Posterior vena cava (tissue), 2 donors: ENCODE measurements around the gene ATN1. TPM values are rescaled to one million over a fixed set of nuclear protein-coding genes. Genes with fewer than 3 reads are reported as not detected.

Source experiments
- DNase-seq: peaks from one replicate; pipeline ENCODE4 v3.0.0-alpha.2; 2020; ENCODE audit warnings: low spot score
- intact Hi-C, 2 donors: fragments of 100-400 bp; cut with DNase I; formaldehyde crosslinking; loops; one replicate each; pipeline versions ENCODE4 v1.14.1 to v1.14.2; 2022 to 2023
- total RNA-seq, 2 donors: library from RNA; stranded (reverse); fragmentation: NEBNext Ultra II Directional; extraction: Animal tissue kit (Norgen Biotek cat#: 25700); gene quantifications; one replicate each; pipeline ENCODE4 v1.2.1, GENCODE V29; 2021
- donor health status: DM: yes; HTN: yes; CAD: no.
- donor health status: DM: yes; HTN: yes; CAD: no.

The ATN1 gene
- total RNA-seq, 2 donors from 2014 or later, result 97.0 to 106 TPM

DNA sequence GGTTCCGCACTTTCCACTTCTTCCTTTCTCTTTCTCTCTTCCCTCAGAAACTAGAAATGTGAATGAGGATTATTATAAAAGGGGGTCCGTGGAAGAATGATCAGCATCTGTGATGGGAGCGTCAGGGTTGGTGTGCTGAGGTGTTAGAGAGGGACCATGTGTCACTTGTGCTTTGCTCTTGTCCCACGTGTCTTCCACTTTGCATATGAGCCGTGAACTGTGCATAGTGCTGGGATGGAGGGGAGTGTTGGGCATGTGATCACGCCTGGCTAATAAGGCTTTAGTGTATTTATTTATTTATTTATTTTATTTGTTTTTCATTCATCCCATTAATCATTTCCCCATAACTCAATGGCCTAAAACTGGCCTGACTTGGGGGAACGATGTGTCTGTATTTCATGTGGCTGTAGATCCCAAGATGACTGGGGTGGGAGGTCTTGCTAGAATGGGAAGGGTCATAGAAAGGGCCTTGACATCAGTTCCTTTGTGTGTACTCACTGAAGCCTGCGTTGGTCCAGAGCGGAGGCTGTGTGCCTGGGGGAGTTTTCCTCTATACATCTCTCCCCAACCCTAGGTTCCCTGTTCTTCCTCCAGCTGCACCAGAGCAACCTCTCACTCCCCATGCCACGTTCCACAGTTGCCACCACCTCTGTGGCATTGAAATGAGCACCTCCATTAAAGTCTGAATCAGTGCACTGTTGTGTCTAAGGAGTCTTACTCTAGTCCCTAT, 4.6 kb upstream of the ATN1 start:
- intact Hi-C loops, result no loop called here
- no peak for DNase-seq

DNA sequence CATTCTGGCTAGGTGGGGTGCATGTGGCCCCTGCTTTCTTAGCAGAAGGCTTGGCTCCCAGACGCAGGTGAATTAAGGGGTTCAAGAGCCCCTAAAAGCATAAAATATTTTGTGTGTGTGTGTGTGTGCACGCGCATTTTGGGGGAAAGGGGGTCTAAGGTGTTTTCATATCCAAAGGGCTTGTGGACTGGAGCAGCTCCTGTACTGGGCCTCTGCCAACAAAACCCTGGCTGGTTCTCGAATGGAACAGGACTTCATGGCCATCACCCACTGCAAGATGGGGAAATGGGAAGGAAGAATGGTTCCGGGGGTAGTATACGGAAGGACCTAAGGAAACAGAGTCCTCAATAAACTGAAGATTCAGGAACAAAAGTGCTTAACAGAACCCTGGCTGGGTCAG, 3.9 kb upstream of the ATN1 start:
- intact Hi-C loops, result loop anchor here in 1 of 2 donors (2.0 kb wide), 1 partner anchor 45 kb away; no protein-coding TSS in a partner anchor
- DNase-seq, result no peak

DNA sequence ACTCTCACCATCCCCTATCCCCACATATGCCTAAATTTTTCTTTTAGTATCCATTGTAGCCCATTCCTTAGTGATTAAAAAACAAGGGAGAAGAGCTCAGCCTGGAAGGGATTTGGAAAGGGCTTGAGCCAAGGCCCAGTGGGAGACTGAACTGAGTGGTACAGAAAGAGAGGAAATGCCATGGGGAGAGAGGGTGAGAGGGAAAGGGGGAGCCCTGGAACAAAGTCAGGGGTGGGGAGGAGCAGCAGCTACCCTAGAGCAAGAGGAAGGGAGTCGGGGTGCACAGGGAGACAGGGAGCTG, 2.6 kb upstream of the ATN1 start:
- no peak for DNase-seq
- intact Hi-C loops, result loop anchor here (2.0 to 5.0 kb wide), 2 partner anchors 44 to 58 kb away; partner anchors contain the start of gene TPI1 (in 1 of the 2)

- no peak for DNase-seq
- intact Hi-C loops, result loop anchor here (2.0 to 5.0 kb wide), 2 partner anchors 43 to 58 kb away; partner anchors contain the start of gene TPI1 (in 1 of the 2)
These were observed 2.0 kb upstream of the ATN1 start for GRCh38 chr12:6925540-6926279.

DNA sequence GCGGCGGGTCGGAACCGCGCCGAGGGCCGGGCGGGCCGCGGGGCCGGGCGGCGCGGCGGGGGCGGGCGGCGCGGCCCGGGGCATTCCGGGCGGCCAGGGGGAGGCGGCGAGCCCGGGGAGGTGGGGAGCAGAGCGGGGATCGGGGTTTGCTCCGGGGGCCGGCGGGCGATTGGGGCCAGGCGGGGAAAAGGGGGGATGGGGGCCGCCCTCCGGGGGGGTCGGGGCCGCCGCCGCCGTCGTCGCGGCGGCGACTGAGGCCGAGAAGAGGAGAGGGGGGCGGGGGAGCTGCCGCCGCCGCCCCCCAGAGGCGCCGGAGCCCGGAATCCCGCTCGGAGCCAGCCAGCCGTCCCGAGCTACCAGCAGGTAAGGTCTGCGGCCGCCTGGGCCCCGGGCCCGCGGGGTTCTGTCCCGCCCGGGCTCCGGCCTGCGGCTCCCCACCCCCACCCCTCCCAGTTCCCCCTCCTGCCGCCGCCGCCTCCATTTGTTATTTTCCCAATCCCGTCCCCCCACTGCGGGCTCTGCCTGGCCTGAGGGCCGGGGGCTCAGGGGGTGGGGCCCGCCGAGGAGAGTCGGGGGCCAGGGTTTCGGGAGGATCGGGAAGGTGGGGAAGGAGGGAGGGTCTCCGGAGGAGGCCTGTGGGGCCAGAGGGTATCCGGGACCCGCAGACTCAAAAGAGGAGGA, 403 bp downstream of the ATN1 start:
- DNase-seq, result peak; percentile 73

GRCh38 chr12:6928703-6929407, 1.1 kb downstream of the ATN1 start:
- DNase-seq, result no peak
- intact Hi-C loops, result loop anchor here in 1 of 2 donors (5.0 kb wide), 1 partner anchor 62 kb away; the partner anchor contains the start of gene TPI1

More for the DNA sequence above, 403 bp downstream of the ATN1 start:
- intact Hi-C loops, result loop anchor here in 1 of 2 donors (5.0 kb wide), 1 partner anchor 61 kb away; the partner anchor contains the start of gene TPI1

DNA sequence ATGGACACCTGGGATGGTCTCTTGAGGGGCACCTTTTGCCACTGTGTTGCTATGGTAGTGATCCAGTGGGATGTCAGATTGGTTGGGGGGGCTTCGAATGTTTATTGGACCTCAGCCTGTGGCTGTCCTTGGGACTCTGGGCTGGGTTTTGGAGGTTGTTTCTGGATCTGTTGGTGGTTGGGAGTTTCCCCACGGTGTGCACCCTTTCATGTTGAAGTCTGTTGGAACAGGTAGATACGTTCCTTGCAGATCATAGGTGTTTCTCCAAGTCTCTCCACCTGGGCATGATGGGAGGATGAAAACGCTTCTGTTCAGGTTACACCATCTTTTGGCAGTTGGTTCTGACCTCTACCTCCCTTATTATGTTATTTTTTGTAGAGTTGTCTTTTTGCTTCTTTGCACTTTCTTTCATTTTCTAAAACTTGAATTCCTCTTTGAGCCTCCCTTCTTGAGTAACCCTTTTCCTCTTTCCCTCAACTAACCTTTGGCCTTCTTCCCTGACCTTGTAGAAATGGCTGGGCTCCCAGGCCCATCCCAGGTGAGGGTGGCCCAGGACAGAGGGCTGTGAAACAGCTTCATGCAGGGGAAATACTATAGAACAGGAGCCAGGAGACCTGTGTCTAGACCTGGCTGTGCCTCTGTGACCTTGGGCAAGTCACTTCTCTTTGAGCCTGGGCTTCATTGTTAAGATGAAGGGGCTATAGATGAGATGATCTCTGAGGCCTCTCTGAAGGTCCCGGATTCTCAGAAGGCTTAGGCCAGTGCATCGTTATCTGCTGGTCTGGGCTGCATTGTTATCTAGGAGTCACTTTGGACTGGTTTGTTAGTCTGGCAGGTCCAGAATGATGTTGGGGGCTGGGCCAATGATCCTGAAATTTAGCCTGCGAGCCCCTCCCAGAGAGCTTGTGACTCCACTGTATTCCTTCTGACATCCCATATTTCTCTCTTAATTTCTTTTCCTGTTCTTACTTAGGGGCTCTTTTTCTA, 2.0 kb downstream of the ATN1 start:
- intact Hi-C loops, result loop anchor here (5.0 kb wide), 2 partner anchors 62 to 442 kb away; partner anchors contain the start of gene TPI1 (in 1 of the 2)
- DNase-seq, result no peak

DNA sequence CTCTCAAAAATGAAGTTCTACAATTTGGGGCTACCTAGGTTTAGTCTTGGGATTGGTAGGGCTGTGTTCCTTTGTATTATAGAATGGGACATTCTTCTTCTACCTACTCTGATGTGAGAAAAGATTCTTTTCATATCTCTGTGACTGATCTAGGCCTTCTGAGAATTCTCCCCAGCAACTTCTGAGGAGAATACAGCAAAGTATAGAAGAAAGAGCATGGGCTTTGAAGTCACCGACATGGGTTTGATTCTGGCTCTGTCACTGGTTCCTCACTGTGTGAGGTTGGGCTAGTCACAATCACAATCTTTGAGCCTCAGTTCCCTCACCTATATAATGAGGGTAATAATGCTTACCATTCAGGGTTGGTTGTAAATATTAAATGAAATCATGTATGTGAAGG, 5.0 kb downstream of the ATN1 start:
- DNase-seq, result no peak
- intact Hi-C loops, result loop anchor here in 1 of 2 donors (5.0 kb wide), 1 partner anchor 445 kb away; no protein-coding TSS in a partner anchor

GRCh38 chr12:6934110-6934509, 6.4 kb downstream of the ATN1 start:
- intact Hi-C loops, result loop anchor here in 1 of 2 donors (5.0 kb wide), 1 partner anchor 447 kb away; no protein-coding TSS in a partner anchor
- DNase-seq, result no peak

DNA sequence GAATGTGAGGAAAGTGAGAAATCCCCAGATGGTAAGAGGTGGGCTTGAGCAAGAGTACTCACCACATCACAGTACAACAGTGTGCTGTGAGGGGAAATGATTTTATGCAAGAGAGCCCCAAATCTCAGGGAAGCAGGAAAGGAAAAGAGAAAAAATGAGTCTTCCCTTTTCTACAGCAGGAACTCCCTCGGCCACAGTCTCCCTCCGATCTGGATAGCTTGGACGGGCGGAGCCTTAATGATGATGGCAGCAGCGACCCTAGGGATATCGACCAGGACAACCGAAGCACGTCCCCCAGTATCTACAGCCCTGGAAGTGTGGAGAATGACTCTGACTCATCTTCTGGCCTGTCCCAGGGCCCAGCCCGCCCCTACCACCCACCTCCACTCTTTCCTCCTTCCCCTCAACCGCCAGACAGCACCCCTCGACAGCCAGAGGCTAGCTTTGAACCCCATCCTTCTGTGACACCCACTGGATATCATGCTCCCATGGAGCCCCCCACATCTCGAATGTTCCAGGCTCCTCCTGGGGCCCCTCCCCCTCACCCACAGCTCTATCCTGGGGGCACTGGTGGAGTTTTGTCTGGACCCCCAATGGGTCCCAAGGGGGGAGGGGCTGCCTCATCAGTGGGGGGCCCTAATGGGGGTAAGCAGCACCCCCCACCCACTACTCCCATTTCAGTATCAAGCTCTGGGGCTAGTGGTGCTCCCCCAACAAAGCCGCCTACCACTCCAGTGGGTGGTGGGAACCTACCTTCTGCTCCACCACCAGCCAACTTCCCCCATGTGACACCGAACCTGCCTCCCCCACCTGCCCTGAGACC, 7.8 kb downstream of the ATN1 start:
- intact Hi-C loops, result no loop called here
- DNase-seq, result no peak

DNA sequence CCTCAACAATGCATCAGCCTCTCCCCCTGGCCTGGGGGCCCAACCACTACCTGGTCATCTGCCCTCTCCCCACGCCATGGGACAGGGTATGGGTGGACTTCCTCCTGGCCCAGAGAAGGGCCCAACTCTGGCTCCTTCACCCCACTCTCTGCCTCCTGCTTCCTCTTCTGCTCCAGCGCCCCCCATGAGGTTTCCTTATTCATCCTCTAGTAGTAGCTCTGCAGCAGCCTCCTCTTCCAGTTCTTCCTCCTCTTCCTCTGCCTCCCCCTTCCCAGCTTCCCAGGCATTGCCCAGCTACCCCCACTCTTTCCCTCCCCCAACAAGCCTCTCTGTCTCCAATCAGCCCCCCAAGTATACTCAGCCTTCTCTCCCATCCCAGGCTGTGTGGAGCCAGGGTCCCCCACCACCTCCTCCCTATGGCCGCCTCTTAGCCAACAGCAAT, 8.5 kb downstream of the ATN1 start:
- intact Hi-C loops, result no loop called here
- no peak for DNase-seq

GRCh38 chr12:6936636-6937480, 9.1 kb downstream of the ATN1 start:
- intact Hi-C loops, result no loop called here
- no peak for DNase-seq

- DNase-seq, result peak; percentile 98
- intact Hi-C loops, result loop anchor here in 1 of 2 donors (2.0 kb wide), 1 partner anchor 67 kb away; no protein-coding TSS in a partner anchor
These were observed 10.0 kb downstream of the ATN1 start for GRCh38 chr12:6937481-6938352.

GRCh38 chr12:6938353-6939190, 10.8 kb downstream of the ATN1 start:
- DNase-seq, result peak; percentile 84
- intact Hi-C loops, result loop anchor here in 1 of 2 donors (2.0 kb wide), 1 partner anchor 68 kb away; no protein-coding TSS in a partner anchor
